H9 (cell line): ENCODE measurements around the gene PDE1C. TPM values are rescaled to one million over a fixed set of nuclear protein-coding genes. Genes with fewer than 3 reads are reported as not detected.

Source experiments
- DNase-seq: peaks from one replicate; pipeline ENCODE4 v3.0.0-alpha.2; 2017
- H2AFZ ChIP-seq: one replicate; pipeline ENCODE4 v1.6.1; 2013; ENCODE audit warnings: mild to moderate bottlenecking, low read length, control low read depth, moderate library complexity
- H2AK5ac ChIP-seq: 2 replicates; pipeline ENCODE4 v1.6.1; 2013; ENCODE audit warnings: low read length, control low read depth, mixed read lengths; ENCODE audit not compliant: insufficient read length
- H2BK120ac ChIP-seq: one replicate; pipeline ENCODE4 v1.6.1; 2013; ENCODE audit warnings: low read depth, mild to moderate bottlenecking, low read length, control low read depth, inconsistent platforms; ENCODE audit not compliant: poor library complexity, severe bottlenecking
- H2BK12ac ChIP-seq: 2 replicates; pipeline ENCODE4 v1.6.1; 2013; ENCODE audit warnings: low read length, control low read depth, mixed read lengths, low read depth; ENCODE audit not compliant: insufficient read length
- H2BK15ac ChIP-seq: 2 replicates; pipeline ENCODE4 v1.6.1; 2013; ENCODE audit warnings: low read depth, low read length, control low read depth
- H2BK20ac ChIP-seq: one replicate; pipeline ENCODE4 v1.6.1; 2013; ENCODE audit warnings: low read depth, mild to moderate bottlenecking, low read length, control low read depth, inconsistent platforms; ENCODE audit not compliant: poor library complexity, severe bottlenecking
- H2BK5ac ChIP-seq: 2 replicates; pipeline ENCODE4 v1.6.1; 2013; ENCODE audit warnings: low read length, control low read depth, mixed read lengths; ENCODE audit not compliant: insufficient read length
- H3K14ac ChIP-seq: 2 replicates; pipeline ENCODE4 v1.6.1; 2013; ENCODE audit warnings: low read length, control low read depth; ENCODE audit not compliant: insufficient read depth
- H3K18ac ChIP-seq: 2 replicates; pipeline ENCODE4 v1.6.1; 2013; ENCODE audit warnings: low read depth, mild to moderate bottlenecking, mixed read lengths, low read length, control low read depth; ENCODE audit not compliant: insufficient read length
- H3K23ac ChIP-seq: 2 replicates; pipeline ENCODE4 v1.6.1; 2013; ENCODE audit warnings: low read length, control low read depth, mixed read lengths, low read depth; ENCODE audit not compliant: insufficient read length
- H3K23me2 ChIP-seq: 2 replicates; pipeline ENCODE4 v1.6.1; 2013; ENCODE audit warnings: low read depth, mild to moderate bottlenecking, mixed read lengths, low read length, control low read depth; ENCODE audit not compliant: insufficient read length, poor library complexity, severe bottlenecking
- H3K27ac ChIP-seq: 2 replicates; pipeline ENCODE4 v1.5.1; 2013; ENCODE audit warnings: low read length, control low read depth, mixed read lengths, low read depth; ENCODE audit not compliant: insufficient read length
- H3K27me3 ChIP-seq: 2 replicates; pipeline ENCODE4 v1.6.1; 2013; ENCODE audit warnings: low read length, control low read depth, inconsistent platforms; ENCODE audit not compliant: insufficient read depth
- H3K4ac ChIP-seq: 2 replicates; pipeline ENCODE4 v1.6.1; 2013; ENCODE audit warnings: low read depth, mild to moderate bottlenecking, control low read depth, inconsistent platforms, low read length, moderate library complexity
- H3K4me1 ChIP-seq: 2 replicates; pipeline ENCODE4 v1.6.1; 2013; ENCODE audit warnings: low read length, control low read depth, inconsistent platforms; ENCODE audit not compliant: insufficient read depth
- H3K4me2 ChIP-seq: 2 replicates; pipeline ENCODE4 v1.6.1; 2013; ENCODE audit warnings: low read length, control low read depth, mixed read lengths; ENCODE audit not compliant: insufficient read length, insufficient read depth
- H3K56ac ChIP-seq: 2 replicates; pipeline ENCODE4 v1.6.1; 2013; ENCODE audit warnings: low read depth, mild to moderate bottlenecking, mixed read lengths, low read length, control low read depth; ENCODE audit not compliant: insufficient read length
- H3K79me1 ChIP-seq: 2 replicates; pipeline ENCODE4 v1.6.1; 2013; ENCODE audit warnings: low read depth, mild to moderate bottlenecking, moderate library complexity, low read length, control low read depth, inconsistent platforms; ENCODE audit not compliant: insufficient read depth, poor library complexity, severe bottlenecking
- H3K79me2 ChIP-seq: 2 replicates; pipeline ENCODE4 v1.6.1; 2013; ENCODE audit warnings: low read length, control low read depth, inconsistent platforms; ENCODE audit not compliant: insufficient read depth
- H3K9ac ChIP-seq: 2 replicates; pipeline ENCODE4 v1.6.1; 2013; ENCODE audit warnings: low read length, control low read depth, mixed read lengths; ENCODE audit not compliant: insufficient read length; ENCODE audit errors: extremely low read depth
- H3K9me3 ChIP-seq: one replicate; pipeline ENCODE4 v1.6.1; 2013; ENCODE audit warnings: low read depth, low read length, inconsistent platforms; ENCODE audit not compliant: control insufficient read depth
- H3T11ph ChIP-seq: one replicate; pipeline ENCODE4 v1.6.1; 2013; ENCODE audit warnings: mild to moderate bottlenecking, low read length, control low read depth, inconsistent platforms
- H4K20me1 ChIP-seq: one replicate; pipeline ENCODE4 v1.6.1; 2013; ENCODE audit not compliant: control insufficient read depth, insufficient read length, insufficient read depth
- H4K5ac ChIP-seq: 2 replicates; pipeline ENCODE4 v1.6.1; 2013; ENCODE audit warnings: low read depth, mild to moderate bottlenecking, mixed read lengths, low read length, control low read depth; ENCODE audit not compliant: insufficient read length
- H4K8ac ChIP-seq: replicated peaks from 2 replicates; pipeline ENCODE4 v1.6.1; 2013; ENCODE audit warnings: low read length, control low read depth, mixed read lengths, low read depth; ENCODE audit not compliant: insufficient read length
- H4K91ac ChIP-seq: 2 replicates; pipeline ENCODE4 v1.6.1; 2013; ENCODE audit warnings: low read depth, mild to moderate bottlenecking, moderate library complexity, mixed read lengths, low read length, control low read depth; ENCODE audit not compliant: insufficient read length
- H3K27ac Mint-ChIP-seq, 3 experiments: 2 replicates in 2 of 3; 3 replicates in 1 of 3; pipeline ENCODE4 v1.8.0; 2020 to 2021; ENCODE audit warnings: mixed read lengths in 3 of 3, mild to moderate bottlenecking in 1 of 3, moderate library complexity in 1 of 3
- H3K27me3 Mint-ChIP-seq: 2 replicates; pipeline ENCODE4 v1.8.0; 2021; ENCODE audit warnings: low read depth, mild to moderate bottlenecking, moderate library complexity, mixed read lengths
- H3K36me3 Mint-ChIP-seq, 3 experiments: 2 replicates in 2 of 3; 3 replicates in 1 of 3; pipeline ENCODE4 v1.8.0; 2020 to 2021; ENCODE audit warnings: low read depth in 3 of 3, mixed read lengths in 3 of 3; ENCODE audit not compliant: insufficient read depth in 1 of 3
- H3K4me1 Mint-ChIP-seq, 2 experiments: 2 replicates each; pipeline ENCODE4 v1.8.0; 2020; ENCODE audit warnings: mixed read lengths in 2 of 2
- H3K4me3 Mint-ChIP-seq, 2 experiments: 2 replicates in 1 of 2; 3 replicates in 1 of 2; pipeline ENCODE4 v1.8.0; 2020 to 2021; ENCODE audit warnings: mild to moderate bottlenecking in 2 of 2, mixed read lengths in 2 of 2, moderate library complexity in 1 of 2
- H3K9me3 Mint-ChIP-seq, 2 experiments: 2 replicates in 1 of 2; 3 replicates in 1 of 2; pipeline ENCODE4 v1.8.0; 2020; ENCODE audit warnings: mild to moderate bottlenecking in 2 of 2, mixed read lengths in 2 of 2, moderate library complexity in 1 of 2
- WGBS: extraction: QIAGEN DNeasy Blood & Tissue Kit; methylation state at CpG from one replicate; pipeline ENCODE4 v1.1.7; 2013; ENCODE audit warnings: missing lambda C conversion rate, low lambda C conversion rate, mixed read lengths; ENCODE audit not compliant: insufficient read length; ENCODE audit errors: extremely low coverage; 5-methylcytosine and 5-hydroxymethylcytosine counted together
- total RNA-seq: library from RNA; stranded (reverse); gene quantifications from 2 replicates; pipeline ENCODE4 v1.2.1, GENCODE V29; 2021
- TF ChIP-seq, protein P1 (sequence below): fragments of 200-600 bp; sonication (generic); conservative IDR thresholded peaks from 3 replicates; pipeline ENCODE4 v1.8.0; 2021; ENCODE audit warnings: antibody characterized with exemption, mild to moderate bottlenecking

Gene PDE1C
- total RNA-seq, 1 experiment from 2014 or later: 0.17 TPM

DNA sequence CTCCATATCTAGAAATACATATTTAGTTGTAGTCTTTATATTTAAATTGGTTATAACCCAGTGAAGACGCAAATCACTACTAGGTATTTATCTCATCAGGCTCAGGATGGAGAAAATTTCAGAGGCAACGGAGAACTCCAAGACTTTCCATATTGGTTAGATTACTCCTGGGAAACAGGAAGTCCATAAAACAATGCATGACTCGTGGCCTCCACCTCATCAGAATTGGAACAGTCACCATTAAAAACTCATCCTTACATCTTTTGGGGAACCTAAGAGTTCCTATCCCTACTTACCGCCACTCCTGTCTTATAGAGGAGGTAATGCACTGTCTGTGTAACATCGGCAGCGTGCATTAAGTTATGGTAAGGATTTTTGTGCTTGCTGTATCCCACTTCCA is 205.6 kb downstream of the PDE1C start:
- Mint-ChIP-seq H3K9me3 (no peaks in the 10 kb centered on the region; a peak in 1 of 5 replicates), H3K27ac (no peak overlapping the region), H3K27me3 (peaks cover 1% of the 10 kb centered on the region), H3K36me3 (no peaks in the 10 kb centered on the region), H3K4me3 (no peak overlapping the region), H3K4me1 (no peaks in the 10 kb centered on the region)
- H3K79me1 ChIP-seq: no peaks in the 10 kb centered on the region
- H2AFZ ChIP-seq: no peak overlapping the region
- no peak overlapping the region for H3T11ph ChIP-seq
- H4K91ac ChIP-seq: no peak overlapping the region
- H2BK20ac ChIP-seq: no peak overlapping the region
- no peak overlapping the region for H2AK5ac ChIP-seq
- no peak overlapping the region for H2BK12ac ChIP-seq
- H3K4me1 ChIP-seq: no peaks in the 10 kb centered on the region
- H2BK15ac ChIP-seq: no peak overlapping the region
- no peaks in the 10 kb centered on the region for H4K20me1 ChIP-seq
- H3K9ac ChIP-seq: no peak overlapping the region
- H2BK5ac ChIP-seq: no peak overlapping the region
- no peak overlapping the region for H3K18ac ChIP-seq
- no peak overlapping the region for H3K56ac ChIP-seq
- TF ChIP-seq, protein P1, sequence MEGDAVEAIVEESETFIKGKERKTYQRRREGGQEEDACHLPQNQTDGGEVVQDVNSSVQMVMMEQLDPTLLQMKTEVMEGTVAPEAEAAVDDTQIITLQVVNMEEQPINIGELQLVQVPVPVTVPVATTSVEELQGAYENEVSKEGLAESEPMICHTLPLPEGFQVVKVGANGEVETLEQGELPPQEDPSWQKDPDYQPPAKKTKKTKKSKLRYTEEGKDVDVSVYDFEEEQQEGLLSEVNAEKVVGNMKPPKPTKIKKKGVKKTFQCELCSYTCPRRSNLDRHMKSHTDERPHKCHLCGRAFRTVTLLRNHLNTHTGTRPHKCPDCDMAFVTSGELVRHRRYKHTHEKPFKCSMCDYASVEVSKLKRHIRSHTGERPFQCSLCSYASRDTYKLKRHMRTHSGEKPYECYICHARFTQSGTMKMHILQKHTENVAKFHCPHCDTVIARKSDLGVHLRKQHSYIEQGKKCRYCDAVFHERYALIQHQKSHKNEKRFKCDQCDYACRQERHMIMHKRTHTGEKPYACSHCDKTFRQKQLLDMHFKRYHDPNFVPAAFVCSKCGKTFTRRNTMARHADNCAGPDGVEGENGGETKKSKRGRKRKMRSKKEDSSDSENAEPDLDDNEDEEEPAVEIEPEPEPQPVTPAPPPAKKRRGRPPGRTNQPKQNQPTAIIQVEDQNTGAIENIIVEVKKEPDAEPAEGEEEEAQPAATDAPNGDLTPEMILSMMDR: no peak
- WGBS: no CpG with 5 or more reads among the region's 6 CpGs
- H3K14ac ChIP-seq: no peak overlapping the region
- no peak overlapping the region for H3K27ac ChIP-seq
- no peak overlapping the region for H4K5ac ChIP-seq
- no peaks in the 10 kb centered on the region for H3K23me2 ChIP-seq
- H3K4ac ChIP-seq: no peak overlapping the region
- H4K8ac ChIP-seq: no peak overlapping the region
- H3K79me2 ChIP-seq: no peaks in the 10 kb centered on the region
- H3K9me3 ChIP-seq: no peaks in the 10 kb centered on the region
- DNase-seq: no peak
- H3K27me3 ChIP-seq: no peaks in the 10 kb centered on the region
- H3K23ac ChIP-seq: no peak overlapping the region
- H2BK120ac ChIP-seq: no peak overlapping the region
- no peak overlapping the region for H3K4me2 ChIP-seq
